ENCODE results near the gene COL5A1.

The COL5A1 gene

DNA sequence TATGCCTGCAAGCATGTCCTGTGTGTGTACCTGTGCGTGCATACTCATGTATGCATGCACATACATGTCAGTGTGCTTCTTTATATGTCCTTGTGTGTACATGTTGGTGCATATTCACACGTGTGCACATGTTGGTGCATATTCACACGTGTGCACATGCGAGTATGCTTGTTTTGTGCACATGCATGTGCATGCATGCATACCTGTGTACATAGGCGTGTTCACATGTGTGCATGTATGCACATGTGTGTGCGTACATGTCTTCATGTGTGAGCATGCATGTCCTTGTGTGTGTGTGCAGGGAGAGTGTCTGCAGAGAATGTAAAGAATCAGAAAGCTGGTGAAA, 166.8 kb downstream of the COL5A1 start:
- ATAC-seq = no peak
- TF ChIP-seq ZNF565 (CRISPR knock-in tag; conservative IDR thresholded peaks at IDR 0.05; ENCODE audit: low read depth) (no peak), RARB (CRISPR knock-in tag; IDR thresholded peaks at IDR 0.05) (no peak), ESRRG (CRISPR knock-in tag; IDR thresholded peaks at IDR 0.05) (no peak), ZNF8 (CRISPR knock-in tag; IDR thresholded peaks at IDR 0.05) (no peak), OSR1 (CRISPR knock-in tag; IDR thresholded peaks at IDR 0.05) (no peak), PPARA (CRISPR knock-in tag; IDR thresholded peaks at IDR 0.05; ENCODE audit: borderline replicate concordance) (no peak), ARNTL (CRISPR knock-in tag; IDR thresholded peaks at IDR 0.05; ENCODE audit: borderline replicate concordance, low read depth) (no peak), ZC3H10 (CRISPR knock-in tag; IDR thresholded peaks at IDR 0.05) (no peak), TCF4 (CRISPR knock-in tag; IDR thresholded peaks at IDR 0.05; ENCODE audit: borderline replicate concordance) (no peak), TOX (CRISPR knock-in tag; IDR thresholded peaks at IDR 0.05; ENCODE audit: borderline replicate concordance) (no peak)
- TF ChIP-seq, protein P1, sequence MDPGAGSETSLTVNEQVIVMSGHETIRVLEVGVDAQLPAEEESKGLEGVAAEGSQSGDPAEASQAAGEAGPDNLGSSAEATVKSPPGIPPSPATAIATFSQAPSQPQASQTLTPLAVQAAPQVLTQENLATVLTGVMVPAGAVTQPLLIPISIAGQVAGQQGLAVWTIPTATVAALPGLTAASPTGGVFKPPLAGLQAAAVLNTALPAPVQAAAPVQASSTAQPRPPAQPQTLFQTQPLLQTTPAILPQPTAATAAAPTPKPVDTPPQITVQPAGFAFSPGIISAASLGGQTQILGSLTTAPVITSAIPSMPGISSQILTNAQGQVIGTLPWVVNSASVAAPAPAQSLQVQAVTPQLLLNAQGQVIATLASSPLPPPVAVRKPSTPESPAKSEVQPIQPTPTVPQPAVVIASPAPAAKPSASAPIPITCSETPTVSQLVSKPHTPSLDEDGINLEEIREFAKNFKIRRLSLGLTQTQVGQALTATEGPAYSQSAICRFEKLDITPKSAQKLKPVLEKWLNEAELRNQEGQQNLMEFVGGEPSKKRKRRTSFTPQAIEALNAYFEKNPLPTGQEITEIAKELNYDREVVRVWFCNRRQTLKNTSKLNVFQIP (CRISPR knock-in tag; IDR thresholded peaks at IDR 0.05; ENCODE audit: borderline replicate concordance, low read depth) = no peak
- TF ChIP-seq, protein P2, sequence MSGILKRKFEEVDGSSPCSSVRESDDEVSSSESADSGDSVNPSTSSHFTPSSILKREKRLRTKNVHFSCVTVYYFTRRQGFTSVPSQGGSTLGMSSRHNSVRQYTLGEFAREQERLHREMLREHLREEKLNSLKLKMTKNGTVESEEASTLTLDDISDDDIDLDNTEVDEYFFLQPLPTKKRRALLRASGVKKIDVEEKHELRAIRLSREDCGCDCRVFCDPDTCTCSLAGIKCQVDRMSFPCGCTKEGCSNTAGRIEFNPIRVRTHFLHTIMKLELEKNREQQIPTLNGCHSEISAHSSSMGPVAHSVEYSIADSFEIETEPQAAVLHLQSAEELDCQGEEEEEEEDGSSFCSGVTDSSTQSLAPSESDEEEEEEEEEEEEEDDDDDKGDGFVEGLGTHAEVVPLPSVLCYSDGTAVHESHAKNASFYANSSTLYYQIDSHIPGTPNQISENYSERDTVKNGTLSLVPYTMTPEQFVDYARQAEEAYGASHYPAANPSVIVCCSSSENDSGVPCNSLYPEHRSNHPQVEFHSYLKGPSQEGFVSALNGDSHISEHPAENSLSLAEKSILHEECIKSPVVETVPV (CRISPR knock-in tag; IDR thresholded peaks at IDR 0.05) = no peak
- TF ChIP-seq, protein P3, sequence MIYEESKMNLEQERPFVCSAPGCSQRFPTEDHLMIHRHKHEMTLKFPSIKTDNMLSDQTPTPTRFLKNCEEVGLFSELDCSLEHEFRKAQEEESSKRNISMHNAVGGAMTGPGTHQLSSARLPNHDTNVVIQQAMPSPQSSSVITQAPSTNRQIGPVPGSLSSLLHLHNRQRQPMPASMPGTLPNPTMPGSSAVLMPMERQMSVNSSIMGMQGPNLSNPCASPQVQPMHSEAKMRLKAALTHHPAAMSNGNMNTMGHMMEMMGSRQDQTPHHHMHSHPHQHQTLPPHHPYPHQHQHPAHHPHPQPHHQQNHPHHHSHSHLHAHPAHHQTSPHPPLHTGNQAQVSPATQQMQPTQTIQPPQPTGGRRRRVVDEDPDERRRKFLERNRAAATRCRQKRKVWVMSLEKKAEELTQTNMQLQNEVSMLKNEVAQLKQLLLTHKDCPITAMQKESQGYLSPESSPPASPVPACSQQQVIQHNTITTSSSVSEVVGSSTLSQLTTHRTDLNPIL (CRISPR knock-in tag; IDR thresholded peaks at IDR 0.05; ENCODE audit: low read depth) = no peak
- TF ChIP-seq, protein P4, sequence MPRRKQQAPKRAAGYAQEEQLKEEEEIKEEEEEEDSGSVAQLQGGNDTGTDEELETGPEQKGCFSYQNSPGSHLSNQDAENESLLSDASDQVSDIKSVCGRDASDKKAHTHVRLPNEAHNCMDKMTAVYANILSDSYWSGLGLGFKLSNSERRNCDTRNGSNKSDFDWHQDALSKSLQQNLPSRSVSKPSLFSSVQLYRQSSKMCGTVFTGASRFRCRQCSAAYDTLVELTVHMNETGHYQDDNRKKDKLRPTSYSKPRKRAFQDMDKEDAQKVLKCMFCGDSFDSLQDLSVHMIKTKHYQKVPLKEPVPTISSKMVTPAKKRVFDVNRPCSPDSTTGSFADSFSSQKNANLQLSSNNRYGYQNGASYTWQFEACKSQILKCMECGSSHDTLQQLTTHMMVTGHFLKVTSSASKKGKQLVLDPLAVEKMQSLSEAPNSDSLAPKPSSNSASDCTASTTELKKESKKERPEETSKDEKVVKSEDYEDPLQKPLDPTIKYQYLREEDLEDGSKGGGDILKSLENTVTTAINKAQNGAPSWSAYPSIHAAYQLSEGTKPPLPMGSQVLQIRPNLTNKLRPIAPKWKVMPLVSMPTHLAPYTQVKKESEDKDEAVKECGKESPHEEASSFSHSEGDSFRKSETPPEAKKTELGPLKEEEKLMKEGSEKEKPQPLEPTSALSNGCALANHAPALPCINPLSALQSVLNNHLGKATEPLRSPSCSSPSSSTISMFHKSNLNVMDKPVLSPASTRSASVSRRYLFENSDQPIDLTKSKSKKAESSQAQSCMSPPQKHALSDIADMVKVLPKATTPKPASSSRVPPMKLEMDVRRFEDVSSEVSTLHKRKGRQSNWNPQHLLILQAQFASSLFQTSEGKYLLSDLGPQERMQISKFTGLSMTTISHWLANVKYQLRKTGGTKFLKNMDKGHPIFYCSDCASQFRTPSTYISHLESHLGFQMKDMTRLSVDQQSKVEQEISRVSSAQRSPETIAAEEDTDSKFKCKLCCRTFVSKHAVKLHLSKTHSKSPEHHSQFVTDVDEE (CRISPR knock-in tag; IDR thresholded peaks at IDR 0.05) = no peak

DNA sequence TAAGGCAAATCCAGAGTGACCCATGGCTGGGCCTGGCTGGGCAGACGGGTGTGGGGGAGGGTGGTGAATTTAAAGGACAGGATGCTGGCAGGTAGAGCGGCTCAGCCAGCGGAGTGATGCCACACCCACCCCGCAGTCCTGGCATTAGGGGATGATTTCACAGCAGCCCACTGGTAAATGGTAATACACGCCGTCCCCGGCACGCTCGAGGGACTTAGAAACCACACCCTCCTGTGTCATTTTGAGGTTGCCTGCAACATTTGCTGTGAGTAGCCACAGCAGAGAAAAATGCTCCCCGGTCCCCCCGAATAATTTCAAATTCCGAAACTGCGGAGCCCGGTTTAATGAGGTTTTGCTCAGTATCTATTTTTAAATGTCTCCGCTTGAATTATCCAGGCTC, 167.7 kb downstream of the COL5A1 start:
- TF ChIP-seq, protein P4 (CRISPR knock-in tag; IDR thresholded peaks at IDR 0.05) = no peak
- TF ChIP-seq OSR1 (CRISPR knock-in tag; IDR thresholded peaks at IDR 0.05) (no peak), ESRRG (CRISPR knock-in tag; IDR thresholded peaks at IDR 0.05) (no peak), TOX (CRISPR knock-in tag; IDR thresholded peaks at IDR 0.05; ENCODE audit: borderline replicate concordance) (no peak), ZNF70 (CRISPR knock-in tag; IDR thresholded peaks at IDR 0.05) (no peak), ZNF565 (CRISPR knock-in tag; conservative IDR thresholded peaks at IDR 0.05; ENCODE audit: low read depth) (no peak), ZNF8 (CRISPR knock-in tag; IDR thresholded peaks at IDR 0.05) (no peak), ZC3H10 (CRISPR knock-in tag; IDR thresholded peaks at IDR 0.05) (no peak), ISL1 (CRISPR knock-in tag; IDR thresholded peaks at IDR 0.05) (no peak), ZFP30 (CRISPR knock-in tag; IDR thresholded peaks at IDR 0.05) (no peak), BACH2 (CRISPR knock-in tag; IDR thresholded peaks at IDR 0.05; ENCODE audit: borderline replicate concordance) (no peak), CSDC2 (CRISPR knock-in tag; IDR thresholded peaks at IDR 0.05) (no peak)
- TF ChIP-seq, protein P2 (CRISPR knock-in tag; IDR thresholded peaks at IDR 0.05) = no peak
- ATAC-seq = no peak

Measured in SK-N-SH treated with all-trans-retinoic acid at 6 μM for 48 hours (cell line).